KG1 (cell line): ENCODE results near the gene BLCAP.

Experiments used
- DNase-seq: peaks from one replicate; lab custom pipeline; 2025; lab: John Stamatoyannopoulos, UW

BLCAP gene

GRCh38 chr20:37529214-37529967, 1.7 kb upstream of the BLCAP start:
- DNase-seq: no peak

GRCh38 chr20:37528446-37529213, 954 bp upstream of the BLCAP start:
- no peak for DNase-seq

- DNase-seq: no peak
Measured at GRCh38 chr20:37526839-37527637, 638 bp downstream of the BLCAP start.

GRCh38 chr20:37526238-37526838, 1.3 kb downstream of the BLCAP start:
- DNase-seq: no peak

GRCh38 chr20:37525810-37526209, 1.9 kb downstream of the BLCAP start:
- no peak for DNase-seq

- no peak for DNase-seq
Measured at GRCh38 chr20:37524859-37525708, 2.6 kb downstream of the BLCAP start.

GRCh38 chr20:37523911-37524700, 3.6 kb downstream of the BLCAP start:
- DNase-seq: no peak

- no peak for DNase-seq
Measured at GRCh38 chr20:37523012-37523391, 4.7 kb downstream of the BLCAP start.

GRCh38 chr20:37522260-37523011, 5.2 kb downstream of the BLCAP start:
- DNase-seq: no peak

GRCh38 chr20:37521061-37521771, 6.5 kb downstream of the BLCAP start, which contains the start of gene NNAT:
NNAT (plus strand) TSS chr20:37521250; CDS start chr20:37521332, 82 bp downstream.
- DNase-seq: no peak

GRCh38 chr20:37520419-37520955, 7.2 kb downstream of the BLCAP start:
- no peak for DNase-seq

- no peak for DNase-seq
Measured at GRCh38 chr20:37519508-37520418, 7.9 kb downstream of the BLCAP start.

- no peak for DNase-seq
Measured at GRCh38 chr20:37518606-37519507, 8.8 kb downstream of the BLCAP start.

GRCh38 chr20:37518059-37518458, 9.6 kb downstream of the BLCAP start:
- DNase-seq: no peak

GRCh38 chr20:37516811-37517750, 10.6 kb downstream of the BLCAP start:
- no peak for DNase-seq
